ENCODE data around the gene ITIH4. TPM values are rescaled to one million over a fixed set of nuclear protein-coding genes. Genes with fewer than 3 reads are reported as not detected.

ITIH4 gene
- total and polyA plus RNA-seq, 9 of the 15 experiments (the other 6 are each of a cell fraction or from before 2014, with no cell fraction given), result 0.09 to 0.62 (median 0.20) TPM; not detected in 6

DNA sequence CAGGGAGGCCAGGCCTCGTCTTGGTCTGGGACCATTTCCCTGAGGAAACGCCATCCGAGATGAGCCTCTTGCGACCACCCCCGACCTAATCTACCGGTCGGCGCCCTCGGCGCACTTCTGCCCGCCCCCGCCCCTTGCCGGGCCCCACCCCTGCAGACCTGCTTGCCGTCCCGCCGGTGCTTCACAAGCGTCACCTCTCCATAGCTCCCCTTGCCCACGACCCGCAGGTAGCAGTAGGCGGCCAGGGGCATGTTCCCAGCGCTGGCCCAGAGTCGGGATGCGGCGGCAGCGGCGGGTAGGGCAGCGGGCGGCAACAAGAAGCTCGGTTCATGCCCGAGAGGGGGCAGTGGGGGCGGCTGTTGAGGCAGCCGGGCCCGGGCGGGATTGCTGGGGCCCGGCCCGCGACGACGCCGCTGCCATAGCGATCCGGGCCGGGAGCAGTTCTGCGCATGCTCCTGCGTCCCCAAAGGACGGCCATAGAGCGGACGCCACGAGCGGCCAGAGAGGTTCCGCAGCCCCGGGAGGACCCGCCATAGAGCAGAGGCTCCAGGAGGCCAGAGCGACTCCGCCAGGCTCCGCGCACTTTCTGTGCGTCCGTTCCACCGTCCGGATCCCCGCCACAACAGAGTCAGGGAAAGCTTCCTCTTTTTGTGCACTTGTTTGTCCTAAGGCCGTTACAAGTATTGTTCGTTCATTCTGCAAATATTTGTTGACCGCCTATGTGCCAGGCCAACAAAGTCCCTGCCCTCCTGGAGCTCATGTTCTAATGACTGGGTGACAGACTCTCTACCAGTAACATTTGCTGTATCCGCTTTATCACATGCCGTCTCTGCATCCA lies 59.8 kb downstream of the ITIH4 start, which contains the start of gene NEK4 (continued):
- no peak for TF ChIP-seq GTF2F1 (IDR thresholded peaks at IDR 0.05; ENCODE audit: low read depth, low read length)
- TF ChIP-seq ARHGAP35 (IDR thresholded peaks at IDR 0.05; ENCODE audit: partially characterized antibody), result no peak
- no peak for TF ChIP-seq RBM34 (IDR thresholded peaks at IDR 0.05; ENCODE audit: borderline replicate concordance, insufficient read depth, low read length)
- no peak for TF ChIP-seq SRF (CRISPR knock-in tag; IDR thresholded peaks at IDR 0.05)
- TF ChIP-seq TRIM24 (IDR thresholded peaks at IDR 0.05), result no peak
- TF ChIP-seq EP400 (IDR thresholded peaks at IDR 0.05), result peak; percentile 48
- no peak for TF ChIP-seq ZNF696 (CRISPR knock-in tag; conservative IDR thresholded peaks at IDR 0.05)
- TF ChIP-seq TCF3 (CRISPR knock-in tag; IDR thresholded peaks at IDR 0.05), result no peak
- no peak for TF ChIP-seq PTRF (tag; IDR thresholded peaks at IDR 0.05)
- TF ChIP-seq, protein P1, sequence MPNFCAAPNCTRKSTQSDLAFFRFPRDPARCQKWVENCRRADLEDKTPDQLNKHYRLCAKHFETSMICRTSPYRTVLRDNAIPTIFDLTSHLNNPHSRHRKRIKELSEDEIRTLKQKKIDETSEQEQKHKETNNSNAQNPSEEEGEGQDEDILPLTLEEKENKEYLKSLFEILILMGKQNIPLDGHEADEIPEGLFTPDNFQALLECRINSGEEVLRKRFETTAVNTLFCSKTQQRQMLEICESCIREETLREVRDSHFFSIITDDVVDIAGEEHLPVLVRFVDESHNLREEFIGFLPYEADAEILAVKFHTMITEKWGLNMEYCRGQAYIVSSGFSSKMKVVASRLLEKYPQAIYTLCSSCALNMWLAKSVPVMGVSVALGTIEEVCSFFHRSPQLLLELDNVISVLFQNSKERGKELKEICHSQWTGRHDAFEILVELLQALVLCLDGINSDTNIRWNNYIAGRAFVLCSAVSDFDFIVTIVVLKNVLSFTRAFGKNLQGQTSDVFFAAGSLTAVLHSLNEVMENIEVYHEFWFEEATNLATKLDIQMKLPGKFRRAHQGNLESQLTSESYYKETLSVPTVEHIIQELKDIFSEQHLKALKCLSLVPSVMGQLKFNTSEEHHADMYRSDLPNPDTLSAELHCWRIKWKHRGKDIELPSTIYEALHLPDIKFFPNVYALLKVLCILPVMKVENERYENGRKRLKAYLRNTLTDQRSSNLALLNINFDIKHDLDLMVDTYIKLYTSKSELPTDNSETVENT (CRISPR knock-in tag; IDR thresholded peaks at IDR 0.05), result peak; percentile 78
- TF ChIP-seq CBFA2T3 (IDR thresholded peaks at IDR 0.05), result no peak
- TF ChIP-seq MTF1 (CRISPR knock-in tag; IDR thresholded peaks at IDR 0.05; ENCODE audit: borderline replicate concordance), result no peak
- TF ChIP-seq SIN3B (IDR thresholded peaks at IDR 0.05; ENCODE audit: low read depth), result 0 out of 2 replicates have a peak, but pooled peaks have one; percentile 24
- TF ChIP-seq HNRNPK (IDR thresholded peaks at IDR 0.05; ENCODE audit: low read depth, low read length, poor library complexity, severe bottlenecking), result no peak
- no peak for TF ChIP-seq ZBED1 (IDR thresholded peaks at IDR 0.05)
- TF ChIP-seq MEIS2 (IDR thresholded peaks at IDR 0.05; ENCODE audit: partially characterized antibody), result peak; percentile 48
- TF ChIP-seq SRSF3 (IDR thresholded peaks at IDR 0.05; ENCODE audit: insufficient read depth, low read length), result no peak
- TF ChIP-seq, protein P2, sequence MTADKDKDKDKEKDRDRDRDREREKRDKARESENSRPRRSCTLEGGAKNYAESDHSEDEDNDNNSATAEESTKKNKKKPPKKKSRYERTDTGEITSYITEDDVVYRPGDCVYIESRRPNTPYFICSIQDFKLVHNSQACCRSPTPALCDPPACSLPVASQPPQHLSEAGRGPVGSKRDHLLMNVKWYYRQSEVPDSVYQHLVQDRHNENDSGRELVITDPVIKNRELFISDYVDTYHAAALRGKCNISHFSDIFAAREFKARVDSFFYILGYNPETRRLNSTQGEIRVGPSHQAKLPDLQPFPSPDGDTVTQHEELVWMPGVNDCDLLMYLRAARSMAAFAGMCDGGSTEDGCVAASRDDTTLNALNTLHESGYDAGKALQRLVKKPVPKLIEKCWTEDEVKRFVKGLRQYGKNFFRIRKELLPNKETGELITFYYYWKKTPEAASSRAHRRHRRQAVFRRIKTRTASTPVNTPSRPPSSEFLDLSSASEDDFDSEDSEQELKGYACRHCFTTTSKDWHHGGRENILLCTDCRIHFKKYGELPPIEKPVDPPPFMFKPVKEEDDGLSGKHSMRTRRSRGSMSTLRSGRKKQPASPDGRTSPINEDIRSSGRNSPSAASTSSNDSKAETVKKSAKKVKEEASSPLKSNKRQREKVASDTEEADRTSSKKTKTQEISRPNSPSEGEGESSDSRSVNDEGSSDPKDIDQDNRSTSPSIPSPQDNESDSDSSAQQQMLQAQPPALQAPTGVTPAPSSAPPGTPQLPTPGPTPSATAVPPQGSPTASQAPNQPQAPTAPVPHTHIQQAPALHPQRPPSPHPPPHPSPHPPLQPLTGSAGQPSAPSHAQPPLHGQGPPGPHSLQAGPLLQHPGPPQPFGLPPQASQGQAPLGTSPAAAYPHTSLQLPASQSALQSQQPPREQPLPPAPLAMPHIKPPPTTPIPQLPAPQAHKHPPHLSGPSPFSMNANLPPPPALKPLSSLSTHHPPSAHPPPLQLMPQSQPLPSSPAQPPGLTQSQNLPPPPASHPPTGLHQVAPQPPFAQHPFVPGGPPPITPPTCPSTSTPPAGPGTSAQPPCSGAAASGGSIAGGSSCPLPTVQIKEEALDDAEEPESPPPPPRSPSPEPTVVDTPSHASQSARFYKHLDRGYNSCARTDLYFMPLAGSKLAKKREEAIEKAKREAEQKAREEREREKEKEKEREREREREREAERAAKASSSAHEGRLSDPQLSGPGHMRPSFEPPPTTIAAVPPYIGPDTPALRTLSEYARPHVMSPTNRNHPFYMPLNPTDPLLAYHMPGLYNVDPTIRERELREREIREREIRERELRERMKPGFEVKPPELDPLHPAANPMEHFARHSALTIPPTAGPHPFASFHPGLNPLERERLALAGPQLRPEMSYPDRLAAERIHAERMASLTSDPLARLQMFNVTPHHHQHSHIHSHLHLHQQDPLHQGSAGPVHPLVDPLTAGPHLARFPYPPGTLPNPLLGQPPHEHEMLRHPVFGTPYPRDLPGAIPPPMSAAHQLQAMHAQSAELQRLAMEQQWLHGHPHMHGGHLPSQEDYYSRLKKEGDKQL (CRISPR knock-in tag; IDR thresholded peaks at IDR 0.05; ENCODE audit: borderline replicate concordance), result no peak
- TF ChIP-seq, protein P3, sequence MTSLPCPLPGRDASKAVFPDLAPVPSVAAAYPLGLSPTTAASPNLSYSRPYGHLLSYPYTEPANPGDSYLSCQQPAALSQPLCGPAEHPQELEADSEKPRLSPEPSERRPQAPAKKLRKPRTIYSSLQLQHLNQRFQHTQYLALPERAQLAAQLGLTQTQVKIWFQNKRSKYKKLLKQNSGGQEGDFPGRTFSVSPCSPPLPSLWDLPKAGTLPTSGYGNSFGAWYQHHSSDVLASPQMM (CRISPR knock-in tag; IDR thresholded peaks at IDR 0.05), result no peak
- TF ChIP-seq ZNF324 (CRISPR knock-in tag; IDR thresholded peaks at IDR 0.05), result no peak
- TF ChIP-seq XRCC5 (IDR thresholded peaks at IDR 0.05; ENCODE audit: low read depth, low read length), result no peak
- TF ChIP-seq ZNF717 (CRISPR knock-in tag; IDR thresholded peaks at IDR 0.05), result no peak

Measured in K562 (cell line).